Tibial nerve (tissue), 4 donors: ENCODE data around the gene SPATS2. TPM values are rescaled to one million over a fixed set of nuclear protein-coding genes. Genes with fewer than 3 reads are reported as not detected.

Experiments used
- DNase-seq, 2 donors: peaks; one replicate each; pipeline ENCODE4 v3.0.0-alpha.2; 2019; ENCODE audit warnings: low spot score in 2 of 2
- H3K27ac ChIP-seq, 4 donors: fragments of 200-600 bp; sonication (generic) in 3 of 4; one replicate each; pipeline ENCODE4 v1.5.1; 2017 to 2019; ENCODE audit warnings: mild to moderate bottlenecking in 1 of 4
- H3K27me3 ChIP-seq, 2 donors: fragments of 200-600 bp; sonication (generic) in 1 of 2; one replicate each; pipeline versions ENCODE4 v1.5.1 to v1.6.0; 2017 to 2019
- H3K36me3 ChIP-seq, 3 donors: fragments of 200-600 bp; sonication (generic); one replicate each; pipeline ENCODE4 v1.5.1; 2018 to 2019
- H3K4me1 ChIP-seq, 4 donors: fragments of 200-600 bp; sonication (generic) in 3 of 4; one replicate each; pipeline ENCODE4 v1.5.1; 2017 to 2019
- H3K4me3 ChIP-seq, 4 donors: fragments of 200-600 bp; sonication (generic) in 3 of 4; one replicate each; pipeline ENCODE4 v1.5.1; 2017 to 2019; ENCODE audit warnings: mild to moderate bottlenecking in 1 of 4, moderate library complexity in 1 of 4
- H3K9me3 ChIP-seq, 4 donors: fragments of 200-600 bp; sonication (generic) in 3 of 4; one replicate each; pipeline ENCODE4 v1.5.1; 2017 to 2019
- EP300 ChIP-seq, 2 donors: sonication (generic); formaldehyde crosslinking; IDR thresholded peaks; one replicate each; pipeline ENCODE4 v1.6.1; 2017; ENCODE audit warnings: antibody characterized with exemption in 2 of 2, mild to moderate bottlenecking in 1 of 2
- POLR2A ChIP-seq, 2 donors: fragments of 450-650 bp; IDR thresholded peaks; one replicate each; pipeline ENCODE4 v1.6.1; 2017; ENCODE audit warnings: antibody characterized with exemption in 2 of 2, mild to moderate bottlenecking in 2 of 2, moderate library complexity in 2 of 2
- WGBS, 2 donors: methylation state at CpG; one replicate each; pipeline ENCODE4 v1.1.5; 2018; 5-methylcytosine and 5-hydroxymethylcytosine counted together
- total RNA-seq, 4 donors: library from RNA; depleted of rRNA; stranded (reverse); fragments of >200 nt; gene quantifications; one replicate each; pipeline ENCODE4 v1.1.0, GENCODE V29; 2016
- TF ChIP-seq, protein P1 (sequence below), 5 experiments: fragments of 200-600 bp in 3 of 5; fragments of 450-650 bp in 2 of 5; sonication (generic) in 3 of 5; IDR thresholded peaks; one replicate each; pipeline ENCODE4 v1.5.1; 2016 to 2019; ENCODE audit warnings: antibody characterized with exemption in 5 of 5, mild to moderate bottlenecking in 3 of 5, moderate library complexity in 2 of 5

SPATS2 gene
- total RNA-seq, 4 donors from 2014 or later, result 5.9 to 14.7 (median 9.8) TPM

DNA sequence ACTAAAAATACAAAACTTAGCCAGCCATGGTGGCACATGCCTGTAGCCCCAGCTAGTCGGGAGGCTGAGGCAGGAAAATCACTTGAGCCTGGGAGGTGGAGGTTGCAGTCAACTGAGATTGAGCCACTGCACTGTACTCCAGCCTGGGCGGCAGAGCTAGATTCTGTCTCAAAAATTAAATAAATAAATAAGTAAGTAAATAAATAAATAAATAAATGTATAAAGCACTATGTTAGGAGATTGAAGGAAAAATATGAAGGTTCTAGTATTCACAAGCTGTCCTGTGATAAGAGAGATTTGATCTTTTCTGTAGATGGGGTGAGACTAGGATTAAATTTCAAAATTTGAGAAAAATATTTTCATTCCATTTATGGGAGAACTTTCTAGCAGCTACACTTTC is 14.9 kb upstream of the SPATS2 start:
- TF ChIP-seq, protein P1, sequence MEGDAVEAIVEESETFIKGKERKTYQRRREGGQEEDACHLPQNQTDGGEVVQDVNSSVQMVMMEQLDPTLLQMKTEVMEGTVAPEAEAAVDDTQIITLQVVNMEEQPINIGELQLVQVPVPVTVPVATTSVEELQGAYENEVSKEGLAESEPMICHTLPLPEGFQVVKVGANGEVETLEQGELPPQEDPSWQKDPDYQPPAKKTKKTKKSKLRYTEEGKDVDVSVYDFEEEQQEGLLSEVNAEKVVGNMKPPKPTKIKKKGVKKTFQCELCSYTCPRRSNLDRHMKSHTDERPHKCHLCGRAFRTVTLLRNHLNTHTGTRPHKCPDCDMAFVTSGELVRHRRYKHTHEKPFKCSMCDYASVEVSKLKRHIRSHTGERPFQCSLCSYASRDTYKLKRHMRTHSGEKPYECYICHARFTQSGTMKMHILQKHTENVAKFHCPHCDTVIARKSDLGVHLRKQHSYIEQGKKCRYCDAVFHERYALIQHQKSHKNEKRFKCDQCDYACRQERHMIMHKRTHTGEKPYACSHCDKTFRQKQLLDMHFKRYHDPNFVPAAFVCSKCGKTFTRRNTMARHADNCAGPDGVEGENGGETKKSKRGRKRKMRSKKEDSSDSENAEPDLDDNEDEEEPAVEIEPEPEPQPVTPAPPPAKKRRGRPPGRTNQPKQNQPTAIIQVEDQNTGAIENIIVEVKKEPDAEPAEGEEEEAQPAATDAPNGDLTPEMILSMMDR (IDR thresholded peaks at IDR 0.05), result no peak
- TF ChIP-seq EP300 (IDR thresholded peaks at IDR 0.05) (no peak), POLR2A (IDR thresholded peaks at IDR 0.05) (no peak)
- no peak for DNase-seq
- WGBS, 2 donors, result 78 to 79% methylated on average over 2 of the region's 2 CpGs

DNA sequence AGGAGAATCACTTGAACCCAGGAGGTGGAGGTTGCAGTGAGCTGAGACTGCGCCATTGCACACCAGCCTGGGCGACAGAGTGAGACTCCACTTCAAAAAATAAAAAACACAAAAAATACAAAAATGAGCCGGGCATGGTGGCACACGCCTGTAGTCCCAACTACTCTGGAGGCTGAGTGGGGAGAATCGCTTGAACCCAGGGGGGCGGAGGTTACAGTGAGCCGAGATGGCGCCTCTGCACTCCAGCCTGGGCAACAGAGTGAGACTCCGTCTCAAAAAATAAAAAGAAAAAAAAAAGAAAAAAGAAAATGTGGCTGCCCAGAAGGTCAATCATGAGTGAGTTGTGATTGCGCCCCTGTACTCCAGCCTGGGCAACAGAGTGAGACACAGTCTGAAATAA is 11.3 kb upstream of the SPATS2 start:
- Histone ChIP-seq H3K36me3 (no peaks in the 10 kb centered on the region), H3K4me3 (no peak overlapping the region), H3K27ac (no peak overlapping the region), H3K9me3 (no peaks in the 10 kb centered on the region), H3K4me1 (peaks cover 0 to 8% (median 2%) of the 10 kb centered on the region in 4 donors), H3K27me3 (peaks cover 0 to 40% of the 10 kb centered on the region in 2 donors)
- TF ChIP-seq, protein P1 (IDR thresholded peaks at IDR 0.05), result no peak
- no peak for TF ChIP-seq POLR2A (IDR thresholded peaks at IDR 0.05)
- TF ChIP-seq EP300 (IDR thresholded peaks at IDR 0.05), result no peak
- DNase-seq, result no peak
- 91 to 93% methylated on average over 10 of the region's 10 CpGs for WGBS, 2 donors

More for the DNA sequence above, 14.9 kb upstream of the SPATS2 start:
- Histone ChIP-seq H3K27ac (no peak overlapping the region), H3K4me3 (no peak overlapping the region), H3K9me3 (no peaks in the 10 kb centered on the region), H3K4me1 (peaks cover 0 to 10% (median 5%) of the 10 kb centered on the region in 4 donors), H3K27me3 (peaks cover 0 to 75% of the 10 kb centered on the region in 2 donors), H3K36me3 (no peaks in the 10 kb centered on the region)

DNA sequence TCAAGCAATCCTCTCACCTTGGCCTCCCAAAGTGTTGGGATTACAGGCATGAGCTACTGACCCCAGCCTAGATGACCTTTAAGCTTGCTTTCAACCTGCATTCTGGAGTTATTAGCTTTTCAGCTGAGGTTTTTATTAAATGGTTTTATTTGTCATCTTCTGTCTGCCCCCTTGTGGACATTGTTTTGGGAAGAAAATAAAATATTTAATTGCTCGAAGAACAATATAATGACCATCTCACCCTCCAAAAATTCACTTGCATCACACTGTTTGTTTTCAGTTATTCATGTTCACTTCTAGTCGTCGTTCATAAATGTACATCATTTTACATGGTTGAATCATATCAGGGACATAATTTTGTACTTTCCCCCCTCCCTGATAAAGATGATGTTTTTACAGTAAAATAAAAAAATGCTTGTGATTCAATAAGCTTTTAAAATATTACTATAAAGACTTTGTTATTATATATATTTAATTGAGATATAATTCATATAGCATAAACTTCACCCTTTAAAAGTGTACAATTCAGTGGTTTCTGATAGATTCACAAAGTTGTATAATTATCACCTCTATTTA is 10.1 kb upstream of the SPATS2 start:
- Histone ChIP-seq H3K4me1 (peaks cover 0 to 8% (median 2%) of the 10 kb centered on the region in 4 donors), H3K27me3 (peaks cover 0 to 27% of the 10 kb centered on the region in 2 donors), H3K27ac (no peak overlapping the region), H3K9me3 (no peaks in the 10 kb centered on the region), H3K36me3 (no peaks in the 10 kb centered on the region), H3K4me3 (no peak overlapping the region)
- TF ChIP-seq POLR2A (IDR thresholded peaks at IDR 0.05) (no peak), EP300 (IDR thresholded peaks at IDR 0.05) (no peak)
- TF ChIP-seq, protein P1 (IDR thresholded peaks at IDR 0.05), result peak in 4 of 5 experiments; percentile 31 to 52 (median 40)
- 2 to 4% methylated on average over 3 of the region's 3 CpGs for WGBS, 2 donors
- DNase-seq, result no peak

DNA sequence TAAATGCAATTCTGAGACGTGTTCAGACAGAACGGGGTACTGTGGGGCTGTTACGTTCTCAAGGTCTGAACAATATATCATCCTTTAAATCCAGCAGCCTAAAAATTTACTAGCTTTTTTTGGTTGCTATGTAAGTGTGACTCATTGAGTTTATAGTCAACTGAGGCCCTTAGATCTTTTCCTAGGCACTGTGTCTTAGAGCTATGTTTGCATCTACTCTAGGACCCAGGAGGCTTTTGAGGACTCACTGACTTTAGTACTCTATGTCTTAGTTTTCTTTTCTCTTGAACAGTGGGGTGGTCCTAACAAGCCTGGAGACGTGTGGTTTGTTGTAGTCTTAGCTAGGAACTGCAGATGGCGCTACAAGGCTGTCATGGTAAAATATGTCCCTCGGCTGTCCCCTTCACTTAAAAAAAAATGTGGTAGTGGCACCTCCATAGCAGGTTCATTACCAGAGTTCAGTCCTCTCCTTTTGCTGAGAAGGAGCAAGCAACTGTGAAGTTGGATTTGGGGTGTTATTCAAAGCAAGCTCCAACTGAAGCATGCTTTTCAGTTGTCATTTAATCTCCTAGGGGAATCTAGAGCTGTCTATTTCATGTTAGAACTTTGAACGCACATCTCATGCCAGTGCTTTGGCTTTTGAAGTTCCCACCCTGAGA is 8.7 kb upstream of the SPATS2 start:
- WGBS, 2 donors, result 16 to 17% methylated on average over 7 of the region's 7 CpGs
- Histone ChIP-seq H3K27ac (no peak overlapping the region), H3K36me3 (no peaks in the 10 kb centered on the region), H3K4me1 (peaks cover 0 to 8% (median 2%) of the 10 kb centered on the region in 4 donors), H3K4me3 (no peak overlapping the region), H3K9me3 (no peaks in the 10 kb centered on the region), H3K27me3 (peaks cover 0 to 13% of the 10 kb centered on the region in 2 donors)
- TF ChIP-seq EP300 (IDR thresholded peaks at IDR 0.05), result no peak
- no peak for TF ChIP-seq POLR2A (IDR thresholded peaks at IDR 0.05)
- TF ChIP-seq, protein P1 (IDR thresholded peaks at IDR 0.05), result peak; percentile 51 to 77 (median 65)
- peak in 1 of 2 donors; percentile 66 for DNase-seq

DNA sequence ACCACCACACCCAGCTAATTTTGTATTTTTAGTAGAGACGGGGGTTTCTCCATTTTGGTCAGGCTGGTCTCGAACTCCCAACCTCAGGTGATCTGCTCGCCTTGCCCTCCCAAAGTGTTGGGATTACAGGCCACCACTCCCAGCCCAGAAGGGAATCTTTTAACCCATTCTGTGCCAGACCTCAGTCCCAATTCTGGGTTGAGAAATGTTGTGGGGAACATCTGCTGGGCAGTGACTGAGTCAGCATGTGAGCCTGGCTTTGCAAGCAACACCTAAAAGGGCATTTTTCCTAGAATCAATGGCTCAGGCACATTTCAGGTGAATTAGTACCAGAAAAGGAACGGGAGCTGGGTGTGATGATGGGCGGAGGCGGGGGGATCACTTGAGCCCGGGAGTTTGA is 7.6 kb upstream of the SPATS2 start:
- WGBS, 2 donors, result 80% methylated on average over 7 of the region's 7 CpGs

More for the DNA sequence above, 7.6 kb upstream of the SPATS2 start:
- no peak for DNase-seq
- TF ChIP-seq, protein P1 (IDR thresholded peaks at IDR 0.05), result no peak
- TF ChIP-seq EP300 (IDR thresholded peaks at IDR 0.05), result no peak
- no peak for TF ChIP-seq POLR2A (IDR thresholded peaks at IDR 0.05)
- peaks cover 0 to 8% (median 2%) of the 10 kb centered on the region in 4 donors for H3K4me1 ChIP-seq
- H3K27me3 ChIP-seq, result peaks cover 0 to 5% of the 10 kb centered on the region in 2 donors
- no peak overlapping the region for H3K4me3 ChIP-seq
- H3K27ac ChIP-seq, result no peak overlapping the region
- H3K36me3 ChIP-seq, result no peaks in the 10 kb centered on the region
- no peaks in the 10 kb centered on the region for H3K9me3 ChIP-seq
